HepG2 (cell line): ENCODE results near the gene PSMC3IP. TPM values are rescaled to one million over a fixed set of nuclear protein-coding genes. Genes with fewer than 3 reads are reported as not detected.

Source experiments
- ELF3 ChIP-seq: IDR thresholded peaks from 2 replicates; pipeline ENCODE4 v1.6.1; 2016; ENCODE audit warnings: missing genetic modification reagents, missing compliant biosample characterization
- ETV6 ChIP-seq: sonication (generic); formaldehyde crosslinking; conservative IDR thresholded peaks from 2 replicates; pipeline ENCODE4 v1.4.0; 2020; ENCODE audit warnings: missing genetic modification reagents
- GTF2F1 ChIP-seq: fragments of 150-350 bp; IDR thresholded peaks from 2 replicates; pipeline ENCODE4 v1.6.1; 2014; ENCODE audit warnings: low read length
- HMGA1 ChIP-seq: sonication (generic); formaldehyde crosslinking; conservative IDR thresholded peaks from 2 replicates; pipeline ENCODE4 v1.4.0; 2020; ENCODE audit warnings: missing genetic modification reagents
- HNF4G ChIP-seq, 2 experiments: sonication (generic) in 1 of 2; formaldehyde crosslinking in 1 of 2; IDR thresholded peaks; 2 replicates each; pipeline versions ENCODE4 v1.4.0 to v1.6.1; 2011 to 2020; ENCODE audit warnings: borderline replicate concordance in 2 of 2, low read depth in 2 of 2, mild to moderate bottlenecking in 2 of 2, low read length in 1 of 2, missing genetic modification reagents in 1 of 2, moderate library complexity in 1 of 2
- MEIS1 ChIP-seq: sonication (generic); formaldehyde crosslinking; IDR thresholded peaks from 2 replicates; pipeline ENCODE4 v1.9.0; 2021; ENCODE audit warnings: mild to moderate bottlenecking, missing genetic modification reagents, moderate library complexity, borderline replicate concordance
- PTBP1 ChIP-seq: fragments of 200-400 bp; formaldehyde crosslinking; IDR thresholded peaks from 2 replicates; pipeline ENCODE4 v1.6.1; 2018; ENCODE audit warnings: low read length, low read depth; ENCODE audit not compliant: poor library complexity, severe bottlenecking
- TFAP4 ChIP-seq: sonication (generic); IDR thresholded peaks from 2 replicates; pipeline ENCODE4 v1.6.1; 2016; ENCODE audit warnings: low read depth, borderline replicate concordance
- XRCC5 ChIP-seq: fragments of 200-400 bp; formaldehyde crosslinking; optimal IDR thresholded peaks from 2 replicates; pipeline ENCODE3; 2017; ENCODE audit warnings: mild to moderate bottlenecking, low read length
- ZFP37 ChIP-seq: sonication (generic); formaldehyde crosslinking; IDR thresholded peaks from 2 replicates; pipeline ENCODE4 v1.4.0; 2020; ENCODE audit warnings: missing genetic modification reagents, borderline replicate concordance
- ZNF232 ChIP-seq: sonication (generic); formaldehyde crosslinking; IDR thresholded peaks from 2 replicates; pipeline ENCODE4 v1.4.0; 2020; ENCODE audit warnings: missing genetic modification reagents, borderline replicate concordance
- ZNF274 ChIP-seq: sonication (generic); formaldehyde crosslinking; IDR thresholded peaks from 2 replicates; pipeline ENCODE4 v1.5.1; 2020; ENCODE audit warnings: mild to moderate bottlenecking, missing genetic modification reagents
- ZNF569 ChIP-seq: sonication (generic); formaldehyde crosslinking; IDR thresholded peaks from 2 replicates; pipeline ENCODE4 v1.5.0; 2020; ENCODE audit warnings: mild to moderate bottlenecking, missing genetic modification reagents, moderate library complexity, borderline replicate concordance
- ZNF713 ChIP-seq: sonication (generic); formaldehyde crosslinking; IDR thresholded peaks from 2 replicates; pipeline ENCODE4 v1.4.0; 2020; ENCODE audit warnings: mild to moderate bottlenecking, missing genetic modification reagents
- ZNF788 ChIP-seq: sonication (generic); formaldehyde crosslinking; IDR thresholded peaks from 2 replicates; pipeline ENCODE4 v1.5.0; 2020; ENCODE audit warnings: mild to moderate bottlenecking, missing genetic modification reagents, borderline replicate concordance
- ZNF83 ChIP-seq: sonication (generic); formaldehyde crosslinking; IDR thresholded peaks from 2 replicates; pipeline ENCODE4 v1.4.0; 2020; ENCODE audit warnings: missing genetic modification reagents, mild to moderate bottlenecking, borderline replicate concordance
- polyA plus RNA-seq, 8 experiments: library from polyadenylated mRNA; depleted of rRNA in 3 of 8; stranded (reverse) in 7 of 8; unstranded in 1 of 8; fragments of >200 nt; fragmentation: Illumina TruSeq in 4 of 8; extraction: Trizol in 4 of 8; gene quantifications; 2 replicates each; pipeline versions ENCODE4 v1.2.1 to v1.2.3, GENCODE V29; 2011 to 2016; ENCODE audit warnings: low read depth in 4 of 8, missing spikeins in 1 of 8, mixed read lengths in 1 of 8; ENCODE audit not compliant: insufficient read depth in 1 of 8
- total RNA-seq, 5 experiments: library from RNA; depleted of rRNA; stranded (reverse); fragments of >200 nt; fragmentation: Illumina TruSeq; extraction: Trizol; gene quantifications; 2 replicates each; pipeline ENCODE4 v1.2.3, GENCODE V29; 2016; ENCODE audit warnings: low read depth in 1 of 5
- TF ChIP-seq, protein P1 (sequence below): sonication (generic); formaldehyde crosslinking; conservative IDR thresholded peaks from 2 replicates; pipeline ENCODE4 v1.8.0; 2022; ENCODE audit warnings: low read depth, missing genetic modification reagents
- TF ChIP-seq, protein P2 (sequence below): sonication (generic); formaldehyde crosslinking; IDR thresholded peaks from 2 replicates; pipeline ENCODE4 v1.4.0; 2020; ENCODE audit warnings: mild to moderate bottlenecking, missing genetic modification reagents
- TF ChIP-seq, protein P3 (sequence below): sonication (generic); formaldehyde crosslinking; IDR thresholded peaks from 2 replicates; pipeline ENCODE4 v1.4.0; 2020; ENCODE audit warnings: missing genetic modification reagents
- TF ChIP-seq, protein P4 (sequence below): IDR thresholded peaks from 2 replicates; pipeline ENCODE4 v1.6.1; 2016; ENCODE audit warnings: missing biosample characterization, missing genetic modification reagents, low read depth

PSMC3IP gene
- total and polyA plus RNA-seq, 2 of the 13 experiments (the other 11 are each of a cell fraction or from before 2014, with no cell fraction given): 6.5 to 22.4 TPM

DNA sequence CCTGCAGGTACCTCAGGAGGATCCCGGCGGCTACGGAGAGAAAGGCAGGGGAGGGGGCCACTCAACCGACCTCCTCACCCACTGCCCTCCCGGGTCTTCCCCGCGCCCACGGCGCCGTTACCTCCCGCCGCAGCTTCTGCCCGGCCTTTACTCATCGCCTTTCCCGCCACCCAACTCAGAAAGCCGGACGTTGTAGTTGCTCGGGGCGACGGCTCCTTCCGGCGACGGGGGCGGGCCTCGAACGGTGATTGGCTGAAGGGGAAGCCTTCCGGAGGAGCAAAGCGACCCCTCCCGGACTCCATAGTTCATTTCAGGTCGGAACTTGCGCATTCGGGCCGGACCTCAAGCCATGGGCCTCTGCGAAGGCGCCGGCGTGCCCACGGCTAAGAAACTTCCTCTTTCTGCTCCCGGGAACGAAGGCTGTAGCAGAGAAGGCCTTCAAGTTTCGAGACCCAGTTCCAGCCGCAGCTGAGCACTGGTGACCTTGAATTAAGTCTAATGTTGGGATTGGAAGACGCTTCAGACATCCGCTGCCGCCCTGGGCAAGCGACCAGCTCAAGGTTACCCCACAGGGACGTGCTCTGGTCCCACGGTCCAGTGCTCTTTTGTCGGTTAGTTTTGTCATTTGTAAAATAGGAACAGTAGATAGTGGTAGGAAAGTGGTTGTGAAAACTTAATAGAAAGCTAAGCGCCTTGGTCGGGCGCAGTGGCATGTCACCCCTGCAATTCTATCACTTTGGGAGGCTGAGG lies at the start of gene PSMC3IP (continued):
- TF ChIP-seq, protein P1, sequence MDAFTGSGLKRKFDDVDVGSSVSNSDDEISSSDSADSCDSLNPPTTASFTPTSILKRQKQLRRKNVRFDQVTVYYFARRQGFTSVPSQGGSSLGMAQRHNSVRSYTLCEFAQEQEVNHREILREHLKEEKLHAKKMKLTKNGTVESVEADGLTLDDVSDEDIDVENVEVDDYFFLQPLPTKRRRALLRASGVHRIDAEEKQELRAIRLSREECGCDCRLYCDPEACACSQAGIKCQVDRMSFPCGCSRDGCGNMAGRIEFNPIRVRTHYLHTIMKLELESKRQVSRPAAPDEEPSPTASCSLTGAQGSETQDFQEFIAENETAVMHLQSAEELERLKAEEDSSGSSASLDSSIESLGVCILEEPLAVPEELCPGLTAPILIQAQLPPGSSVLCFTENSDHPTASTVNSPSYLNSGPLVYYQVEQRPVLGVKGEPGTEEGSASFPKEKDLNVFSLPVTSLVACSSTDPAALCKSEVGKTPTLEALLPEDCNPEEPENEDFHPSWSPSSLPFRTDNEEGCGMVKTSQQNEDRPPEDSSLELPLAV (CRISPR knock-in tag): no peak
- TF ChIP-seq TFAP4 (no peak; the same call in 1 of the 2 replicates), MEIS1 (peak; percentile 35; the same call in 1 of the 2 replicates), ZFP37 (CRISPR knock-in tag) (no peak), ZNF713 (no peak), ELF3 (CRISPR knock-in tag) (peak; percentile 79; the same call in 1 of the 2 replicates), ZNF569 (no peak), ZNF83 (CRISPR knock-in tag) (no peak), ETV6 (CRISPR knock-in tag) (no peak; the same call in 1 of the 2 replicates), HNF4G (IDR thresholded peaks at IDR 0.05; ENCODE audit: borderline replicate concordance, low read depth, low read length) (peak; percentile 25; the same call in 1 of the 2 replicates), HNF4G (CRISPR knock-in tag; IDR thresholded peaks at IDR 0.05; ENCODE audit: borderline replicate concordance, low read depth) (0 out of 2 replicates have a peak, but pooled peaks have one; percentile 48), PTBP1 (no peak), GTF2F1 (no peak), ZNF232 (peak; percentile 80; the same call in 1 of the 2 replicates), ZNF274 (CRISPR knock-in tag) (peak; percentile 85), HMGA1 (no peak), ZNF788 (CRISPR knock-in tag) (peak; percentile 64; the same call in 1 of the 2 replicates), XRCC5 (peak; percentile 34)
- TF ChIP-seq, protein P2, sequence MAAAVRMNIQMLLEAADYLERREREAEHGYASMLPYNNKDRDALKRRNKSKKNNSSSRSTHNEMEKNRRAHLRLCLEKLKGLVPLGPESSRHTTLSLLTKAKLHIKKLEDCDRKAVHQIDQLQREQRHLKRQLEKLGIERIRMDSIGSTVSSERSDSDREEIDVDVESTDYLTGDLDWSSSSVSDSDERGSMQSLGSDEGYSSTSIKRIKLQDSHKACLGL: peak; percentile 73; the same call in 1 of the 2 replicates
- TF ChIP-seq, protein P3, sequence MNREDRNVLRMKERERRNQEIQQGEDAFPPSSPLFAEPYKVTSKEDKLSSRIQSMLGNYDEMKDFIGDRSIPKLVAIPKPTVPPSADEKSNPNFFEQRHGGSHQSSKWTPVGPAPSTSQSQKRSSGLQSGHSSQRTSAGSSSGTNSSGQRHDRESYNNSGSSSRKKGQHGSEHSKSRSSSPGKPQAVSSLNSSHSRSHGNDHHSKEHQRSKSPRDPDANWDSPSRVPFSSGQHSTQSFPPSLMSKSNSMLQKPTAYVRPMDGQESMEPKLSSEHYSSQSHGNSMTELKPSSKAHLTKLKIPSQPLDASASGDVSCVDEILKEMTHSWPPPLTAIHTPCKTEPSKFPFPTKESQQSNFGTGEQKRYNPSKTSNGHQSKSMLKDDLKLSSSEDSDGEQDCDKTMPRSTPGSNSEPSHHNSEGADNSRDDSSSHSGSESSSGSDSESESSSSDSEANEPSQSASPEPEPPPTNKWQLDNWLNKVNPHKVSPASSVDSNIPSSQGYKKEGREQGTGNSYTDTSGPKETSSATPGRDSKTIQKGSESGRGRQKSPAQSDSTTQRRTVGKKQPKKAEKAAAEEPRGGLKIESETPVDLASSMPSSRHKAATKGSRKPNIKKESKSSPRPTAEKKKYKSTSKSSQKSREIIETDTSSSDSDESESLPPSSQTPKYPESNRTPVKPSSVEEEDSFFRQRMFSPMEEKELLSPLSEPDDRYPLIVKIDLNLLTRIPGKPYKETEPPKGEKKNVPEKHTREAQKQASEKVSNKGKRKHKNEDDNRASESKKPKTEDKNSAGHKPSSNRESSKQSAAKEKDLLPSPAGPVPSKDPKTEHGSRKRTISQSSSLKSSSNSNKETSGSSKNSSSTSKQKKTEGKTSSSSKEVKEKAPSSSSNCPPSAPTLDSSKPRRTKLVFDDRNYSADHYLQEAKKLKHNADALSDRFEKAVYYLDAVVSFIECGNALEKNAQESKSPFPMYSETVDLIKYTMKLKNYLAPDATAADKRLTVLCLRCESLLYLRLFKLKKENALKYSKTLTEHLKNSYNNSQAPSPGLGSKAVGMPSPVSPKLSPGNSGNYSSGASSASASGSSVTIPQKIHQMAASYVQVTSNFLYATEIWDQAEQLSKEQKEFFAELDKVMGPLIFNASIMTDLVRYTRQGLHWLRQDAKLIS (CRISPR knock-in tag): peak; percentile 77
- TF ChIP-seq, protein P4, sequence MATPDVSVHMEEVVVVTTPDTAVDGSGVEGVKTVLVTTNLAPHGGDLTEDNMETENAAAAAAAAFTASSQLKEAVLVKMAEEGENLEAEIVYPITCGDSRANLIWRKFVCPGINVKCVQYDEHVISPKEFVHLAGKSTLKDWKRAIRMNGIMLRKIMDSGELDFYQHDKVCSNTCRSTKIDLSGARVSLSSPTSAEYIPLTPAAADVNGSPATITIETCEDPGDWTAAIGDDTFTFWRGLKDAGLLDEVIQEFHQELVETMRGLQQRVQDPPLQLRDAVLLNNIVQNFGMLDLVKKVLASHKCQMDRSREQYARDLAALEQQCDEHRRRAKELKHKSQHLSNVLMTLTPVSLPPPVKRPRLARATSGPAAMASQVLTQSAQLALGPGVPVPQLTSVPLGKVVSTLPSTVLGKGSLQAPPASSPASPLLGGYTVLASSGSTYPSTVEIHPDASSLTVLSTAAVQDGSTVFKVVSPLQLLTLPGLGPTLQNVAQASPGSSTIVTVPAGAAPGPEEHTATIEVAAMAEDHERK (CRISPR knock-in tag): no peak
